CD4-positive, alpha-beta T cell (primary cell): ENCODE data around the gene KCNJ8. TPM values are rescaled to one million over a fixed set of nuclear protein-coding genes. Genes with fewer than 3 reads are reported as not detected.
A peak's percentile ranks its signal among the peaks of the same experiment; 100 is the strongest.

ENCODE experiments used
- ATAC-seq: fragments of 200-7000 bp; cut with Tn5 transposase; one replicate; pipeline ENCODE4 v1.10.0; 2022; ENCODE audit warnings: mild to moderate bottlenecking; ENCODE audit not compliant: poor library complexity
- CTCF ChIA-PET: fragments of 350-600 bp; sonication (Branson Sonifier 250); formaldehyde crosslinking; loops from one replicate; lab custom pipeline; 2021; ENCODE audit warnings: antibody characterized with exemption, inconsistent platforms; lab: Charles Lee
- POLR2A ChIA-PET: fragments of 350-600 bp; sonication (Branson Sonifier 250); formaldehyde crosslinking; loops from one replicate; lab custom pipeline; 2021; ENCODE audit warnings: antibody characterized with exemption, inconsistent platforms; lab: Charles Lee
- DNase-seq, 14 experiments: peaks; one replicate each; pipeline ENCODE4 v3.0.0-alpha.2; 2013 to 2020; ENCODE audit warnings: mixed read lengths in 2 of 14
- H3K27ac ChIP-seq, 2 donors: one replicate each; pipeline versions ENCODE4 v1.5.1 to v1.7.0; 2013; ENCODE audit warnings: low read length in 2 of 2, low read depth in 1 of 2, mild to moderate bottlenecking in 1 of 2
- H3K27me3 ChIP-seq, 2 experiments: 1 replicate in 1 of 2; 2 replicates in 1 of 2; pipeline versions ENCODE4 v1.6.1 to v1.7.0; 2013; ENCODE audit warnings: low read length in 2 of 2, control low read depth in 1 of 2, mild to moderate bottlenecking in 1 of 2, moderate library complexity in 1 of 2; ENCODE audit not compliant: insufficient read depth in 2 of 2, control insufficient read depth in 1 of 2
- H3K36me3 ChIP-seq: one replicate; pipeline ENCODE4 v1.6.1; 2013; ENCODE audit warnings: low read length, control low read depth; ENCODE audit not compliant: insufficient read depth
- H3K4me1 ChIP-seq: one replicate; pipeline ENCODE4 v1.6.1; 2013; ENCODE audit warnings: low read length, control low read depth; ENCODE audit not compliant: insufficient read depth
- H3K4me3 ChIP-seq: one replicate; pipeline ENCODE4 v1.5.1; 2013; ENCODE audit warnings: mild to moderate bottlenecking, low read length, moderate library complexity
- H3K9me3 ChIP-seq, 2 experiments: 1 replicate in 1 of 2; 2 replicates in 1 of 2; pipeline versions ENCODE4 v1.6.1 to v1.7.0; 2013; ENCODE audit warnings: low read length in 2 of 2, mild to moderate bottlenecking in 2 of 2, control low read depth in 1 of 2, moderate library complexity in 1 of 2; ENCODE audit not compliant: control insufficient read depth in 1 of 2, insufficient read depth in 1 of 2
- H3K27ac Mint-ChIP-seq: one replicate; pipeline ENCODE4 v1.8.0; 2020; ENCODE audit warnings: mixed read lengths
- H3K27me3 Mint-ChIP-seq: one replicate; pipeline ENCODE4 v1.8.0; 2021; ENCODE audit warnings: mixed read lengths
- H3K36me3 Mint-ChIP-seq: one replicate; pipeline ENCODE4 v1.8.0; 2021; ENCODE audit warnings: low read depth, mixed read lengths
- H3K4me1 Mint-ChIP-seq: one replicate; pipeline ENCODE4 v1.8.0; 2021; ENCODE audit warnings: low read depth, mixed read lengths
- H3K4me3 Mint-ChIP-seq: one replicate; pipeline ENCODE4 v1.8.0; 2020; ENCODE audit warnings: mild to moderate bottlenecking, mixed read lengths
- H3K9me3 Mint-ChIP-seq: one replicate; pipeline ENCODE4 v1.8.0; 2020; ENCODE audit warnings: mixed read lengths
- CTCF ChIP-seq: fragments of 200-600 bp; IDR thresholded peaks from one replicate; pipeline ENCODE4 v1.8.0; 2022; ENCODE audit warnings: antibody characterized with exemption, mild to moderate bottlenecking
- intact Hi-C, 2 experiments: fragments of 100-400 bp; cut with DNase I in 1 of 2; cut with micrococcal nuclease in 1 of 2; formaldehyde crosslinking; loops; one replicate each; pipeline versions ENCODE4 v1.15.1 to v1.9.0; 2023 to 2025; cut with DNase I, micrococcal nuclease
- total RNA-seq, 174 experiments: library from RNA in 2 of 174; stranded (reverse) in 2 of 174; gene quantifications; one replicate each; pipeline ENCODE4 v1.2.3 and lab custom pipeline; 2021 to 2026

KCNJ8 gene
- total RNA-seq, 2 experiments from 2014 or later, result not detected

- no peak overlapping the region for H3K4me3 ChIP-seq
- no peak overlapping the region for H3K27ac Mint-ChIP-seq
- peaks cover 0 to 5% of the 10 kb centered on the region in 2 experiments for H3K9me3 ChIP-seq
- no peaks in the 10 kb centered on the region for H3K36me3 ChIP-seq
- peaks cover 71% of the 10 kb centered on the region for H3K27me3 Mint-ChIP-seq
- no peaks in the 10 kb centered on the region for H3K9me3 Mint-ChIP-seq
- no peak overlapping the region for H3K27ac ChIP-seq
- peaks cover 10% of the 10 kb centered on the region for H3K4me1 Mint-ChIP-seq
- H3K4me3 Mint-ChIP-seq, result peak overlapping the region; percentile 62
- no peaks in the 10 kb centered on the region for H3K36me3 Mint-ChIP-seq
- no peak for TF ChIP-seq CTCF
- ATAC-seq, result no peak
- peaks cover 25 to 36% of the 10 kb centered on the region in 2 experiments for H3K27me3 ChIP-seq
- intact Hi-C loops, result no loop called here
- H3K4me1 ChIP-seq, result peaks cover 14% of the 10 kb centered on the region
- ChIA-PET CTCF (no interaction called here), POLR2A (no interaction called here)
- DNase-seq, result no peak
Measured at GRCh38 chr12:21775133-21775820, 771 bp upstream of the KCNJ8 start.

DNA sequence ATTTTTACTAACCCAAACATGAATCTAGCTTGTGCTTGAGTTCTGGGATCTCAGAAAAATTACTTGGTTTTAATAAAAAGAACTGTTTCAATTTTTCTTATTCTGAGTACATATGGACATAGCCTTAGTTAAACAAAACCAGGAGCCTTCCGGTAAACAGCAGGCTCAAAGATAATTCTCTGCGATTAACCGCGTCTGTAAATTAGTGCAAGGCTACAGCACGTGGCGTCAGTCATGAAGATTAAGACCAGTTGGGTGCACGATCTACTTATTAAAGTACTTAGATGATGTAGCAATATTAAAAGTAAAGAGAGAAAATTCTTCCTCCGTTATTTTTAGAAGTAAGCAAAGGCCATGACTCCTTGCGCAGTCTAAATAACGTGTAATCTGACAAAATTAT, 700 bp downstream of the KCNJ8 start:
- peaks cover 63% of the 10 kb centered on the region for H3K27me3 Mint-ChIP-seq
- no peak overlapping the region for H3K4me3 ChIP-seq
- H3K36me3 Mint-ChIP-seq, result no peaks in the 10 kb centered on the region
- H3K9me3 Mint-ChIP-seq, result no peaks in the 10 kb centered on the region
- H3K27ac Mint-ChIP-seq, result no peak overlapping the region
- H3K27ac ChIP-seq, result no peak overlapping the region
- peaks cover 25 to 36% of the 10 kb centered on the region in 2 experiments for H3K27me3 ChIP-seq
- no peak for TF ChIP-seq CTCF
- H3K9me3 ChIP-seq, result peaks cover 0 to 5% of the 10 kb centered on the region in 2 experiments
- H3K4me1 Mint-ChIP-seq, result peaks cover 10% of the 10 kb centered on the region
- H3K4me1 ChIP-seq, result peaks cover 14% of the 10 kb centered on the region
- intact Hi-C loops, result no loop called here
- CTCF ChIA-PET, result no interaction called here
- no peak for ATAC-seq
- no peaks in the 10 kb centered on the region for H3K36me3 ChIP-seq
- POLR2A ChIA-PET, result no interaction called here
- no peak for DNase-seq
- H3K4me3 Mint-ChIP-seq, result peak overlapping the region; percentile 43

GRCh38 chr12:21773263-21773741, 1.2 kb downstream of the KCNJ8 start:
- peak in 2 of 14 experiments; percentile 1 to 8 for DNase-seq
- no peaks in the 10 kb centered on the region for H3K36me3 Mint-ChIP-seq
- no peak overlapping the region for H3K27ac Mint-ChIP-seq
- intact Hi-C loops, result no loop called here
- Histone ChIP-seq H3K4me1 (peaks cover 14% of the 10 kb centered on the region), H3K4me3 (no peak overlapping the region), H3K27me3 (peaks cover 25 to 36% of the 10 kb centered on the region in 2 experiments), H3K36me3 (no peaks in the 10 kb centered on the region), H3K9me3 (peaks cover 0 to 5% of the 10 kb centered on the region in 2 experiments), H3K27ac (no peak overlapping the region)
- H3K9me3 Mint-ChIP-seq, result no peaks in the 10 kb centered on the region
- TF ChIP-seq CTCF, result no peak
- ChIA-PET POLR2A (no interaction called here), CTCF (no interaction called here)
- peak overlapping the region; percentile 47 for H3K4me3 Mint-ChIP-seq
- ATAC-seq, result no peak
- peaks cover 10% of the 10 kb centered on the region for H3K4me1 Mint-ChIP-seq
- peaks cover 62% of the 10 kb centered on the region for H3K27me3 Mint-ChIP-seq
